Panc1 (cell line): ENCODE data around the gene AKR1C2. TPM values are rescaled to one million over a fixed set of nuclear protein-coding genes. Genes with fewer than 3 reads are reported as not detected.

Source experiments
- ATAC-seq: fragments of 200-7000 bp; cut with Tn5 transposase; 2 replicates; pipeline ENCODE4 v1.9.1; 2020; ENCODE audit warnings: mild to moderate bottlenecking, moderate library complexity
- BruUV-seq: library from RNA; stranded (reverse); fragments of 400-500 nt; replicated peaks from 2 replicates; lab custom pipeline; 2021; lab: Mats Ljungman, UMichigan
- CTCF ChIA-PET: fragments of 300-600 bp; sonication (Branson Sonifier 250); formaldehyde crosslinking; loops from one replicate; lab custom pipeline; 2022; ENCODE audit warnings: antibody characterized with exemption; lab: Charles Lee
- POLR2A ChIA-PET: fragments of 300-600 bp; sonication (Branson Sonifier 250); formaldehyde crosslinking; loops from one replicate; lab custom pipeline; 2022; ENCODE audit warnings: antibody characterized with exemption; lab: Charles Lee
- DNase-seq: peaks from one replicate; pipeline ENCODE4 v3.0.0-alpha.2; 2010; ENCODE audit warnings: low read depth, low spot score
- H3K27ac ChIP-seq: 2 replicates; pipeline ENCODE4 v1.5.1; 2011; ENCODE audit warnings: mild to moderate bottlenecking, low read length, inconsistent platforms
- H3K27me3 ChIP-seq: fragments of 200-500 bp; sonication (Bioruptor generic); 2 replicates; pipeline ENCODE4 v1.6.0; 2014; ENCODE audit warnings: low read length, inconsistent platforms; ENCODE audit not compliant: control insufficient read depth, insufficient read depth
- H3K36me3 ChIP-seq: fragments of 200-500 bp; sonication (Bioruptor generic); 2 replicates; pipeline ENCODE4 v1.5.1; 2014; ENCODE audit warnings: inconsistent platforms, mild to moderate bottlenecking, low read length, moderate library complexity; ENCODE audit not compliant: control insufficient read depth, insufficient read depth
- H3K4me1 ChIP-seq: 2 replicates; pipeline ENCODE4 v1.5.1; 2011; ENCODE audit warnings: inconsistent platforms, mild to moderate bottlenecking, low read length, moderate library complexity; ENCODE audit not compliant: control insufficient read depth, insufficient read depth
- H3K4me3 ChIP-seq, 2 experiments: 2 replicates each; pipeline ENCODE4 v1.5.1; 2011 to 2012; ENCODE audit warnings: low read depth in 2 of 2, low read length in 2 of 2, mild to moderate bottlenecking in 2 of 2, inconsistent platforms in 1 of 2, moderate library complexity in 1 of 2
- H3K9me3 ChIP-seq: fragments of 200-500 bp; sonication (Bioruptor generic); 2 replicates; pipeline ENCODE4 v1.5.1; 2014; ENCODE audit warnings: low read depth, mild to moderate bottlenecking, inconsistent platforms, low read length, moderate library complexity; ENCODE audit not compliant: control insufficient read depth, insufficient read depth
- CTCF ChIP-seq: fragments of 450-650 bp; IDR thresholded peaks from 2 replicates; pipeline ENCODE4 v1.5.1; 2017; ENCODE audit warnings: mild to moderate bottlenecking
- POLR2AphosphoS5 ChIP-seq: IDR thresholded peaks from 2 replicates; pipeline ENCODE4 v1.6.1; 2012; ENCODE audit warnings: mild to moderate bottlenecking, low read depth, low read length, moderate library complexity
- SIN3A ChIP-seq: IDR thresholded peaks from 2 replicates; pipeline ENCODE4 v1.6.1; 2012; ENCODE audit warnings: low read depth, mild to moderate bottlenecking, low read length, moderate library complexity, borderline replicate concordance; ENCODE audit not compliant: insufficient read depth
- TCF7L2 ChIP-seq: IDR thresholded peaks from 2 replicates; pipeline ENCODE4 v1.6.1; 2011; ENCODE audit warnings: mild to moderate bottlenecking, low read depth, low read length, inconsistent platforms
- in situ Hi-C: cut with HindIII; loops from 2 replicates; pipeline ENCODE4 v1.10.0; 2016; ENCODE audit warnings: low sequenced_read_pairs, low pct_unique_long_range_greater_than_20kb
- intact Hi-C: fragments of 100-400 bp; cut with micrococcal nuclease; formaldehyde crosslinking; loops from one replicate; pipeline ENCODE4 v1.10.0; 2022; ENCODE audit not compliant: unreplicated experiment
- total RNA-seq: library from RNA; stranded (reverse); gene quantifications from one replicate; pipeline ENCODE4 v1.2.1, GENCODE V29; 2021; ENCODE audit not compliant: unreplicated experiment
- TF ChIP-seq, protein P1 (sequence below), 2 experiments: IDR thresholded peaks; 2 replicates each; pipeline ENCODE4 v1.6.1; 2011 to 2012; ENCODE audit warnings: low read depth in 2 of 2, control low read depth in 1 of 2, low read length in 1 of 2, mild to moderate bottlenecking in 1 of 2, moderate library complexity in 1 of 2; ENCODE audit not compliant: insufficient read depth in 1 of 2

AKR1C2 gene
- total RNA-seq, 1 experiment from 2014 or later = 0.33 TPM

DNA sequence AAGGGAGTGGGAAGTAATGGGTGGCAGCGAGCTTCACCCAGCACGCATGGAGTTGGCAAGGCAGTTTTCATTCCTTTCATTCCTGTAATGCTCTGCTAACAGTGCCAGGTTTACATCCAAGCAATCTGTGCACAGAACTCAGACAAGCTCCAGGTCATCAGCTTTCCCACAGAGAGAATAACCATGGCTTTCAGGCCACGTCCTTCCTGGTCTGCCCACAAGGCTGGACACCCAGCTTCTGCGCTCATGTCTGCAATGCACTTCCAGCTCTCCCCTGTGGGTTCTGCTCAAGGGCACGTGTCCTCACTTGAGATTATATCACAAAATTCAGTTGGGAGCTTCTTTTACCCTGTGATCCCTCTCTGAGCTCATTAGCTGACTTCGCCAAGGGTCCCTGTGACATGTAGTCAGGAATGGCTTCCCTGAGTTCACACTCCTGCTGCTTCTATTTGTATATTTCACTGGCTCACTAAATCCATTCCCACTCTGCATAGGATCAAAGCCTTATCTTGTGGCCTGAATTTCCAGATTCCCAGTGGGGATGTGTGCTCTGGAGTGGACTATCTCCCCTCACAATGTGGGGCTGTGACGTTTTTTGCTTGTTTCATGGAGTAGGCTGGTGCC is 18.6 kb downstream of the AKR1C2 start:
- H3K4me3 ChIP-seq = no peak overlapping the region
- H3K4me1 ChIP-seq = no peaks in the 10 kb centered on the region
- DNase-seq = no peak
- H3K9me3 ChIP-seq = no peaks in the 10 kb centered on the region
- H3K27ac ChIP-seq = no peak overlapping the region
- intact Hi-C loops = no loop called here
- POLR2A ChIA-PET = no interaction called here
- CTCF ChIA-PET = no interaction called here
- H3K36me3 ChIP-seq = no peaks in the 10 kb centered on the region
- TF ChIP-seq SIN3A (no peak), POLR2AphosphoS5 (no peak), CTCF (no peak), TCF7L2 (no peak)
- TF ChIP-seq, protein P1, sequence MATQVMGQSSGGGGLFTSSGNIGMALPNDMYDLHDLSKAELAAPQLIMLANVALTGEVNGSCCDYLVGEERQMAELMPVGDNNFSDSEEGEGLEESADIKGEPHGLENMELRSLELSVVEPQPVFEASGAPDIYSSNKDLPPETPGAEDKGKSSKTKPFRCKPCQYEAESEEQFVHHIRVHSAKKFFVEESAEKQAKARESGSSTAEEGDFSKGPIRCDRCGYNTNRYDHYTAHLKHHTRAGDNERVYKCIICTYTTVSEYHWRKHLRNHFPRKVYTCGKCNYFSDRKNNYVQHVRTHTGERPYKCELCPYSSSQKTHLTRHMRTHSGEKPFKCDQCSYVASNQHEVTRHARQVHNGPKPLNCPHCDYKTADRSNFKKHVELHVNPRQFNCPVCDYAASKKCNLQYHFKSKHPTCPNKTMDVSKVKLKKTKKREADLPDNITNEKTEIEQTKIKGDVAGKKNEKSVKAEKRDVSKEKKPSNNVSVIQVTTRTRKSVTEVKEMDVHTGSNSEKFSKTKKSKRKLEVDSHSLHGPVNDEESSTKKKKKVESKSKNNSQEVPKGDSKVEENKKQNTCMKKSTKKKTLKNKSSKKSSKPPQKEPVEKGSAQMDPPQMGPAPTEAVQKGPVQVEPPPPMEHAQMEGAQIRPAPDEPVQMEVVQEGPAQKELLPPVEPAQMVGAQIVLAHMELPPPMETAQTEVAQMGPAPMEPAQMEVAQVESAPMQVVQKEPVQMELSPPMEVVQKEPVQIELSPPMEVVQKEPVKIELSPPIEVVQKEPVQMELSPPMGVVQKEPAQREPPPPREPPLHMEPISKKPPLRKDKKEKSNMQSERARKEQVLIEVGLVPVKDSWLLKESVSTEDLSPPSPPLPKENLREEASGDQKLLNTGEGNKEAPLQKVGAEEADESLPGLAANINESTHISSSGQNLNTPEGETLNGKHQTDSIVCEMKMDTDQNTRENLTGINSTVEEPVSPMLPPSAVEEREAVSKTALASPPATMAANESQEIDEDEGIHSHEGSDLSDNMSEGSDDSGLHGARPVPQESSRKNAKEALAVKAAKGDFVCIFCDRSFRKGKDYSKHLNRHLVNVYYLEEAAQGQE (IDR thresholded peaks at IDR 0.05; ENCODE audit: insufficient read depth in 1 of 2, low read depth in 2 of 2, low read length in 1 of 2) = no peak
- H3K27me3 ChIP-seq = no peaks in the 10 kb centered on the region
- no TSS peak for BruUV-seq
- no peak for ATAC-seq
- in situ Hi-C loops = no loop called here

- intact Hi-C loops = no loop called here
- Histone ChIP-seq H3K4me1 (no peaks in the 10 kb centered on the region), H3K27ac (no peak overlapping the region), H3K36me3 (no peaks in the 10 kb centered on the region), H3K4me3 (no peak overlapping the region), H3K9me3 (no peaks in the 10 kb centered on the region), H3K27me3 (no peaks in the 10 kb centered on the region)
- ChIA-PET POLR2A (no interaction called here), CTCF (no interaction called here)
- TF ChIP-seq CTCF (no peak), TCF7L2 (no peak), SIN3A (no peak), POLR2AphosphoS5 (no peak)
- TF ChIP-seq, protein P1 (IDR thresholded peaks at IDR 0.05; ENCODE audit: insufficient read depth in 1 of 2, low read depth in 2 of 2, low read length in 1 of 2) = no peak
- in situ Hi-C loops = no loop called here
- BruUV-seq = no TSS peak
- DNase-seq = no peak
- no peak for ATAC-seq
These were observed 19.4 kb downstream of the AKR1C2 start for GRCh38 chr10:4984223-4984622.
